Measurements from ENCODE around the gene AK5.

GRCh38 chr1:77579547-77579946 is 297.7 kb downstream of the AK5 start:
- TF ChIP-seq CTCF (IDR thresholded peaks at IDR 0.05) (no peak), EZH2 (IDR thresholded peaks at IDR 0.05; ENCODE audit: borderline replicate concordance, insufficient read depth, low read depth, low read length, poor library complexity, severe bottlenecking) (no peak)

Data from B cell (primary cell).